Osteoblast (primary cell): ENCODE measurements around the gene COL4A2. TPM values are rescaled to one million over a fixed set of nuclear protein-coding genes. Genes with fewer than 3 reads are reported as not detected.

Experiments used
- DNase-seq: peaks from one replicate; pipeline ENCODE4 v3.0.0; 2011; ENCODE audit warnings: low spot score, mixed read lengths; ENCODE audit not compliant: insufficient read length; ENCODE audit errors: missing footprints
- H2AFZ ChIP-seq: 2 replicates; pipeline ENCODE4 v1.6.0; 2011; ENCODE audit warnings: mild to moderate bottlenecking, low read length
- H3K27ac ChIP-seq: 2 replicates; pipeline ENCODE4 v1.5.1; 2011; ENCODE audit warnings: mild to moderate bottlenecking, low read depth, low read length, moderate library complexity
- H3K27me3 ChIP-seq: 2 replicates; pipeline ENCODE4 v1.6.0; 2012; ENCODE audit warnings: mild to moderate bottlenecking, control low read depth, inconsistent platforms, low read length, moderate library complexity; ENCODE audit not compliant: insufficient read depth
- H3K36me3 ChIP-seq: 2 replicates; pipeline ENCODE4 v1.5.1; 2011; ENCODE audit warnings: mild to moderate bottlenecking, low read length, control low read depth, moderate library complexity; ENCODE audit not compliant: insufficient read depth
- H3K4me1 ChIP-seq: 2 replicates; pipeline ENCODE4 v1.5.1; 2011; ENCODE audit warnings: mild to moderate bottlenecking, low read length, control low read depth, moderate library complexity; ENCODE audit not compliant: insufficient read depth
- H3K4me2 ChIP-seq: 2 replicates; pipeline ENCODE4 v1.6.0; 2011; ENCODE audit warnings: mild to moderate bottlenecking, low read length; ENCODE audit not compliant: insufficient read depth
- H3K4me3 ChIP-seq: fragments of 200-600 bp; sonication (generic); 3 replicates; pipeline ENCODE4 v1.5.1; 2012; ENCODE audit warnings: mild to moderate bottlenecking, low read length, inconsistent platforms; ENCODE audit not compliant: insufficient read depth
- H3K79me2 ChIP-seq: 2 replicates; pipeline ENCODE4 v1.6.0; 2012; ENCODE audit warnings: mild to moderate bottlenecking, low read length, control low read depth, inconsistent platforms; ENCODE audit not compliant: insufficient read depth
- H3K9me3 ChIP-seq: 2 replicates; pipeline ENCODE4 v1.5.1; 2011; ENCODE audit warnings: low read depth, low read length, control low read depth
- H4K20me1 ChIP-seq: 2 replicates; pipeline ENCODE4 v1.6.0; 2012; ENCODE audit warnings: mild to moderate bottlenecking, low read length, control low read depth; ENCODE audit not compliant: insufficient read depth
- total RNA-seq: library from RNA; depleted of rRNA; stranded (reverse); fragments of >200 nt; gene quantifications from 2 replicates; pipeline ENCODE4 v1.2.3, GENCODE V29; 2012
- TF ChIP-seq, protein P1 (sequence below): IDR thresholded peaks from 2 replicates; pipeline ENCODE4 v1.5.1; 2011; ENCODE audit warnings: mild to moderate bottlenecking, low read depth, low read length, moderate library complexity; ENCODE audit errors: extremely low read depth

The COL4A2 gene
- total RNA-seq, 1 donor = 267 TPM

DNA sequence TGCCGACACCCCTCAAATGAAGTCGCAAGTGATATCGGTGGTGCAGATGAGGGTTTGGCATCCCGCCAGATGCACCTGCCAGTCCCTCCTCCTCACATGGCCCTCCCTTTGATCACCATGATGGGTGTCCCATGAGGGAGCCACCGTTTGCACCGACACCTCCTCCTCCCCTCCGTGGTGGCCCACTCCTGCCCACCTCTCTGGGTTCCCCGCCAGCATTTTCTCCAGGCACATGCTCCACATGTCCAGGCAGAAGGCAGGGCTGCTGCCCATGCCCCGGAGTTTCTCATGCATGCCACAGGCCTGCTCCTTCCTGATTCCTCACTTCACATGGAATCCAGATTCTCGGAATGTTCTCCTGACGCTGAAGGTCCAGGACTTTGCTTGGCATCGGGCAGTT, 49.3 kb downstream of the COL4A2 start:
- peaks cover 33% of the 10 kb centered on the region for H4K20me1 ChIP-seq
- no peak overlapping the region for H3K4me2 ChIP-seq
- no peaks in the 10 kb centered on the region for H3K27me3 ChIP-seq
- peaks cover 56% of the 10 kb centered on the region for H3K79me2 ChIP-seq
- peaks cover 41% of the 10 kb centered on the region for H3K36me3 ChIP-seq
- no peaks in the 10 kb centered on the region for H3K9me3 ChIP-seq
- H2AFZ ChIP-seq = no peak overlapping the region
- DNase-seq = no peak
- H3K4me3 ChIP-seq = no peak overlapping the region
- TF ChIP-seq, protein P1, sequence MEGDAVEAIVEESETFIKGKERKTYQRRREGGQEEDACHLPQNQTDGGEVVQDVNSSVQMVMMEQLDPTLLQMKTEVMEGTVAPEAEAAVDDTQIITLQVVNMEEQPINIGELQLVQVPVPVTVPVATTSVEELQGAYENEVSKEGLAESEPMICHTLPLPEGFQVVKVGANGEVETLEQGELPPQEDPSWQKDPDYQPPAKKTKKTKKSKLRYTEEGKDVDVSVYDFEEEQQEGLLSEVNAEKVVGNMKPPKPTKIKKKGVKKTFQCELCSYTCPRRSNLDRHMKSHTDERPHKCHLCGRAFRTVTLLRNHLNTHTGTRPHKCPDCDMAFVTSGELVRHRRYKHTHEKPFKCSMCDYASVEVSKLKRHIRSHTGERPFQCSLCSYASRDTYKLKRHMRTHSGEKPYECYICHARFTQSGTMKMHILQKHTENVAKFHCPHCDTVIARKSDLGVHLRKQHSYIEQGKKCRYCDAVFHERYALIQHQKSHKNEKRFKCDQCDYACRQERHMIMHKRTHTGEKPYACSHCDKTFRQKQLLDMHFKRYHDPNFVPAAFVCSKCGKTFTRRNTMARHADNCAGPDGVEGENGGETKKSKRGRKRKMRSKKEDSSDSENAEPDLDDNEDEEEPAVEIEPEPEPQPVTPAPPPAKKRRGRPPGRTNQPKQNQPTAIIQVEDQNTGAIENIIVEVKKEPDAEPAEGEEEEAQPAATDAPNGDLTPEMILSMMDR = no peak
- H3K27ac ChIP-seq = no peak overlapping the region
- H3K4me1 ChIP-seq = peaks cover 18% of the 10 kb centered on the region

DNA sequence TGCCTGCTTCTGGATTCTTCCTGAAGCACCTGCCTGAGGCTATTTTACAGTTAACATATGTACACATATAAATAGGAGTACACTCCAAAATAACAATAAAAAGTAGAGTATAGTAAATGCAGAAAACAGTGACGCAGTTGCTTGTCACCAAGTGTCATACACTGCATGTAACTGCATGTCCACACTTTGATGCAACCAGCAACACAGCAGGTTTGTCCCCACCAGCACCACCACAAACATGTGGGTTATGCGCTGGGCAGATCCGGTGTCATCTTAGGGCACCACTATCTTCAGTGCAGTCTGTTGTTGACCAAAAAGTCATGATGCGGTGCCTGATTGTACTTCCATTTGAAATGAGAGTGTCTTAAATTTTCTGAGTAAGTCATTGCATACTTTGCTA, 51.3 kb downstream of the COL4A2 start:
- Histone ChIP-seq H3K9me3 (no peaks in the 10 kb centered on the region), H3K36me3 (peaks cover 44% of the 10 kb centered on the region), H3K4me2 (no peak overlapping the region), H3K4me1 (peaks cover 23% of the 10 kb centered on the region), H4K20me1 (peaks cover 16% of the 10 kb centered on the region), H3K27ac (no peak overlapping the region), H2AFZ (no peak overlapping the region), H3K27me3 (no peaks in the 10 kb centered on the region), H3K4me3 (no peak overlapping the region), H3K79me2 (peaks cover 36% of the 10 kb centered on the region)
- DNase-seq = no peak
- TF ChIP-seq, protein P1 = no peak

DNA sequence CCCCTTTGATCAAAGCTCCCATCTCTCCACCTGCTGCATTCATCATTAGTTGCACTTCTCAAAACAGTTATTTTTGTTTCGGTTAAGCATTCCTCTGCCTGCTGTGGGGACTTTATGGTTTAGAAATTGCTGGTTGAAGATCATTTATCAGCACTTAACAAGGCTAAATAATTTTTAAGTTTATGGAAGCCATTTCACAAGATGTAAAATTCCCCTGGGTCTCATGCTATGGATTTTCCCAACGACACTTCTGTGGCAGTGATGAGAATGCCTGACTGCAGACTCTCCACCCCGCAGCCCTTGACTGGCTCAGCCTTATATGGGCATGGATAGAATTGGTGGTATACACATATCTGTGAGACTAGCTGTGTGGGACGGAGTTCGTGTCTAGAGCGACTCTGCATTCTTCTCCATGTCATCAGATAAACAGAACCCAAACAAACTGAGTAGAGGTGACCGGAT, 52.8 kb downstream of the COL4A2 start:
- Histone ChIP-seq H3K4me1 (peaks cover 23% of the 10 kb centered on the region), H3K4me2 (no peak overlapping the region), H3K36me3 (peaks cover 45% of the 10 kb centered on the region), H3K79me2 (peaks cover 27% of the 10 kb centered on the region), H3K9me3 (no peaks in the 10 kb centered on the region), H4K20me1 (peaks cover 10% of the 10 kb centered on the region), H3K4me3 (no peak overlapping the region), H3K27ac (peak overlapping the region; percentile 94), H2AFZ (no peak overlapping the region), H3K27me3 (no peaks in the 10 kb centered on the region)
- DNase-seq = peak; percentile 85
- TF ChIP-seq, protein P1 = no peak

DNA sequence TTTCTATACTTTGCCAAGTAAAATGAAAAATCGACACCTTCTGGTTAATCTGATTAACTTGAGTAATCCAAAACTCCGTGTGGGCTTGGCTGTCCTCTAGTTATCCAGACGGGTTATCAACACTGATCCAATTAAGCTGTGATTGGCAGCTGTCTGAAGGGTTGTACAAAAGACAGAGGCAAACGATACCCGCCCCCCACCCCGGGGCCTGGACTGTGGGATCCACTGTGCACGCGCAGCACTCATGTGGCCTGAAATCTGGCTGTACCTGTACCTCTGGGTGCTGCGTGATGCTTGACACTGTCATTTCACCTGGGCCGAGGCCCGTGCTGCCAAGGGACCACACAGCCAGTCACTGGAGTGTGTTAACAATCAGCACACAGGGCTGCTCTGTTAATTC, 53.5 kb downstream of the COL4A2 start:
- TF ChIP-seq, protein P1 = no peak
- Histone ChIP-seq H4K20me1 (peaks cover 8% of the 10 kb centered on the region), H3K4me1 (peaks cover 23% of the 10 kb centered on the region), H3K27me3 (no peaks in the 10 kb centered on the region), H3K9me3 (no peaks in the 10 kb centered on the region), H3K79me2 (peaks cover 23% of the 10 kb centered on the region), H3K36me3 (peaks cover 45% of the 10 kb centered on the region), H3K27ac (peak overlapping the region; percentile 94), H3K4me3 (no peak overlapping the region), H2AFZ (no peak overlapping the region), H3K4me2 (peak overlapping the region; percentile 8)
- no peak for DNase-seq
